Measurements from ENCODE around the gene FKBP2.
A peak's percentile ranks its signal among the peaks of the same experiment; 100 is the strongest.

FKBP2 gene

DNA sequence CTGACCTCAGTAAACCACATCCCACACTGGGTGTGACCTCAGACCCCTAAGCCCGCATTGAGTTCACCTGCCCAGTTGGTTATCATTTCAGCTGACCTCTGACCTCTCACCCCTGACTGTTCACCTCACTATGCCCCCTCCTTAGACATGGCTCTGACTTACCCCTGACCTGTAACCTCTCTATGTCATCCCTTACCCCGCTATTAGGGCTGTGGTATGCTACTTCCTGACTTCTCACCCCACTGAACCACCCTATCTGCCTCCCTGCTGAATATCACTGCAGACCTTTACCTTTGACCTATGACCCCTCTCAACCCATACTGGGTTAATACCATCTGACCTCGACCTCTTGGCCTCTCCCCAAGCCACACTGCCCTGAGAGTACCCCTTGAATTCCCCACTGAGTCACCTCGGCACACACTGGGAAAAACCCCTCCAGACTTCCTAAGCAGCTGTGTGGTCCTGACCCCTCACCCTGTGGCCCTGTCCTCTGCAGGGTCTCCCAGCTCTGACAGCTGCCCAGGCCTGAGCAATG, 18.7 kb downstream of the FKBP2 start:
- Histone ChIP-seq H3K9me3 (ENCODE audit: control insufficient read depth, insufficient read depth, low read depth, low read length) (no peaks in the 10 kb centered on the region), H3K4me1 (ENCODE audit: control insufficient read depth, insufficient read depth, low read length) (no peaks in the 10 kb centered on the region; the same call in 1 of the 2 replicates), H3K36me3 (ENCODE audit: control insufficient read depth in 2 of 2, insufficient read depth in 1 of 2, low read length in 2 of 2) (peaks cover 0 to 83% of the 10 kb centered on the region in 2 experiments; a peak in 2 of 3 replicates), H3K27ac (ENCODE audit: extremely low read depth, low read depth, low read length) (no peak overlapping the region), H3K4me3 (ENCODE audit: low read depth, low read length) (no peak overlapping the region)
- TF ChIP-seq ZNF596 (tag by site-specific recombination; IDR thresholded peaks at IDR 0.05), result no peak
- peak; percentile 96 for TF ChIP-seq BCL11A (tag by site-specific recombination; IDR thresholded peaks at IDR 0.05; ENCODE audit: low read depth)
- TF ChIP-seq, protein P1, sequence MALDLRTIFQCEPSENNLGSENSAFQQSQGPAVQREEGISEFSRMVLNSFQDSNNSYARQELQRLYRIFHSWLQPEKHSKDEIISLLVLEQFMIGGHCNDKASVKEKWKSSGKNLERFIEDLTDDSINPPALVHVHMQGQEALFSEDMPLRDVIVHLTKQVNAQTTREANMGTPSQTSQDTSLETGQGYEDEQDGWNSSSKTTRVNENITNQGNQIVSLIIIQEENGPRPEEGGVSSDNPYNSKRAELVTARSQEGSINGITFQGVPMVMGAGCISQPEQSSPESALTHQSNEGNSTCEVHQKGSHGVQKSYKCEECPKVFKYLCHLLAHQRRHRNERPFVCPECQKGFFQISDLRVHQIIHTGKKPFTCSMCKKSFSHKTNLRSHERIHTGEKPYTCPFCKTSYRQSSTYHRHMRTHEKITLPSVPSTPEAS (tag by site-specific recombination; IDR thresholded peaks at IDR 0.05), result no peak
- TF ChIP-seq, protein P2, sequence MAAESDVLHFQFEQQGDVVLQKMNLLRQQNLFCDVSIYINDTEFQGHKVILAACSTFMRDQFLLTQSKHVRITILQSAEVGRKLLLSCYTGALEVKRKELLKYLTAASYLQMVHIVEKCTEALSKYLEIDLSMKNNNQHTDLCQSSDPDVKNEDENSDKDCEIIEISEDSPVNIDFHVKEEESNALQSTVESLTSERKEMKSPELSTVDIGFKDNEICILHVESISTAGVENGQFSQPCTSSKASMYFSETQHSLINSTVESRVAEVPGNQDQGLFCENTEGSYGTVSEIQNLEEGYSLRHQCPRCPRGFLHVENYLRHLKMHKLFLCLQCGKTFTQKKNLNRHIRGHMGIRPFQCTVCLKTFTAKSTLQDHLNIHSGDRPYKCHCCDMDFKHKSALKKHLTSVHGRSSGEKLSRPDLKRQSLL (tag by site-specific recombination; IDR thresholded peaks at IDR 0.05), result no peak
- TF ChIP-seq OVOL3 (tag by site-specific recombination; IDR thresholded peaks at IDR 0.05), result no peak
- TF ChIP-seq, protein P3, sequence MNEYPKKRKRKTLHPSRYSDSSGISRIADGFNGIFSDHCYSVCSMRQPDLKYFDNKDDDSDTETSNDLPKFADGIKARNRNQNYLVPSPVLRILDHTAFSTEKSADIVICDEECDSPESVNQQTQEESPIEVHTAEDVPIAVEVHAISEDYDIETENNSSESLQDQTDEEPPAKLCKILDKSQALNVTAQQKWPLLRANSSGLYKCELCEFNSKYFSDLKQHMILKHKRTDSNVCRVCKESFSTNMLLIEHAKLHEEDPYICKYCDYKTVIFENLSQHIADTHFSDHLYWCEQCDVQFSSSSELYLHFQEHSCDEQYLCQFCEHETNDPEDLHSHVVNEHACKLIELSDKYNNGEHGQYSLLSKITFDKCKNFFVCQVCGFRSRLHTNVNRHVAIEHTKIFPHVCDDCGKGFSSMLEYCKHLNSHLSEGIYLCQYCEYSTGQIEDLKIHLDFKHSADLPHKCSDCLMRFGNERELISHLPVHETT (tag by site-specific recombination; IDR thresholded peaks at IDR 0.05), result no peak
- peak; percentile 99 for TF ChIP-seq BCL11B (tag by site-specific recombination; IDR thresholded peaks at IDR 0.05; ENCODE audit: low read depth)
- TF ChIP-seq, protein P4, sequence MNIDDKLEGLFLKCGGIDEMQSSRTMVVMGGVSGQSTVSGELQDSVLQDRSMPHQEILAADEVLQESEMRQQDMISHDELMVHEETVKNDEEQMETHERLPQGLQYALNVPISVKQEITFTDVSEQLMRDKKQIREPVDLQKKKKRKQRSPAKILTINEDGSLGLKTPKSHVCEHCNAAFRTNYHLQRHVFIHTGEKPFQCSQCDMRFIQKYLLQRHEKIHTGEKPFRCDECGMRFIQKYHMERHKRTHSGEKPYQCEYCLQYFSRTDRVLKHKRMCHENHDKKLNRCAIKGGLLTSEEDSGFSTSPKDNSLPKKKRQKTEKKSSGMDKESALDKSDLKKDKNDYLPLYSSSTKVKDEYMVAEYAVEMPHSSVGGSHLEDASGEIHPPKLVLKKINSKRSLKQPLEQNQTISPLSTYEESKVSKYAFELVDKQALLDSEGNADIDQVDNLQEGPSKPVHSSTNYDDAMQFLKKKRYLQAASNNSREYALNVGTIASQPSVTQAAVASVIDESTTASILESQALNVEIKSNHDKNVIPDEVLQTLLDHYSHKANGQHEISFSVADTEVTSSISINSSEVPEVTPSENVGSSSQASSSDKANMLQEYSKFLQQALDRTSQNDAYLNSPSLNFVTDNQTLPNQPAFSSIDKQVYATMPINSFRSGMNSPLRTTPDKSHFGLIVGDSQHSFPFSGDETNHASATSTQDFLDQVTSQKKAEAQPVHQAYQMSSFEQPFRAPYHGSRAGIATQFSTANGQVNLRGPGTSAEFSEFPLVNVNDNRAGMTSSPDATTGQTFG (tag by site-specific recombination; IDR thresholded peaks at IDR 0.05; ENCODE audit: borderline replicate concordance), result no peak
- no peak for TF ChIP-seq ZNF510 (tag by site-specific recombination; IDR thresholded peaks at IDR 0.05; ENCODE audit: insufficient replicate concordance)
- TF ChIP-seq, protein P5, sequence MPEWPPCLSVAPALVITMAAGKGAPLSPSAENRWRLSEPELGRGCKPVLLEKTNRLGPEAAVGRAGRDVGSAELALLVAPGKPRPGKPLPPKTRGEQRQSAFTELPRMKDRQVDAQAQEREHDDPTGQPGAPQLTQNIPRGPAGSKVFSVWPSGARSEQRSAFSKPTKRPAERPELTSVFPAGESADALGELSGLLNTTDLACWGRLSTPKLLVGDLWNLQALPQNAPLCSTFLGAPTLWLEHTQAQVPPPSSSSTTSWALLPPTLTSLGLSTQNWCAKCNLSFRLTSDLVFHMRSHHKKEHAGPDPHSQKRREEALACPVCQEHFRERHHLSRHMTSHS (tag by site-specific recombination; IDR thresholded peaks at IDR 0.05), result no peak
- TF ChIP-seq GLI2 (tag by site-specific recombination; IDR thresholded peaks at IDR 0.05; ENCODE audit: borderline replicate concordance, low read depth), result no peak
- TF ChIP-seq ZNF529 (tag by site-specific recombination; IDR thresholded peaks at IDR 0.05; ENCODE audit: insufficient replicate concordance), result no peak
- TF ChIP-seq ZNF701 (tag by site-specific recombination; IDR thresholded peaks at IDR 0.05), result no peak
- TF ChIP-seq ZEB2 (tag by site-specific recombination; IDR thresholded peaks at IDR 0.05), result 0 out of 2 replicates have a peak, but pooled peaks have one; percentile 20
- ChIA-PET CTCF (interaction anchor here (0.7 kb wide), 1 partner anchor 1352 kb away, joined by 5 read pairs; no protein-coding TSS in a partner anchor), POLR2A (no interaction called here)

DNA sequence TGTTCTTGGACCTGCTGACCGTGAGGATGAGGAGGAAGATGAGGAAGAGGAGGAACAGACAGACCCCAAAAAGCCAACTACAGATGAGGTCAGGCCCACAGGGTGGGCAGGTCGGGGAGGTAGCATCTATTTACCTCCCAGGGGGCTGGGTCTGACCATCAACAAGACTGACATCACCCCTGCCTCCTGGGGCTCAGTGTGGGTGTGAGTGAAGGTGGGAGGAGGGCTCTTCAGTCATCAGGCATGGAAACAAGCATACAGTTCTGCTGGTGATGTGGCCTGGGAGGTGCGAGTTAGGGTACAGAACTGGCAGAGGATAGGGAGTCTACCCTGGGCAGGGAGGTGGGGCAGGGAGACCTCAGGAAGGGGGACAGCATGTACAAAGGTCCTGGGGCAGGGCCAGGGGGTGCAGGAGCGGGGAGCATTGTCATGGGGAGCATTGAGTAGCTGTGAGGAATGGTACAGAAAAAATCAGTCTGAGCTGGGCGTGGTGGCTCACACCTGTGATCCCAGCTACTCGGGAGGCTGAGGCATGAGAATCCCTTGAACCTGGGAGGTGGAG, 19.3 kb downstream of the FKBP2 start:
- H3K4me1 ChIP-seq (ENCODE audit: control insufficient read depth, insufficient read depth, low read length), result no peaks in the 10 kb centered on the region; the same call in 1 of the 2 replicates
- CTCF ChIA-PET, result no interaction called here
- no peak overlapping the region for H3K27ac ChIP-seq (ENCODE audit: extremely low read depth, low read depth, low read length)
- H3K4me3 ChIP-seq (ENCODE audit: low read depth, low read length), result no peak overlapping the region
- TF ChIP-seq ZFHX2 (tag by site-specific recombination; conservative IDR thresholded peaks at IDR 0.05) (peak; percentile 93), EGR2 (tag by site-specific recombination; IDR thresholded peaks at IDR 0.05; ENCODE audit: low read depth) (peak; percentile 84), ZIC2 (tag by site-specific recombination; IDR thresholded peaks at IDR 0.05) (peak; percentile 62), ZNF292 (tag by site-specific recombination; IDR thresholded peaks at IDR 0.05; ENCODE audit: borderline replicate concordance, low read depth) (no peak), ZNF623 (tag by site-specific recombination; IDR thresholded peaks at IDR 0.05) (peak; percentile 98), GLIS1 (tag by site-specific recombination; IDR thresholded peaks at IDR 0.05) (peak; percentile 96), ZBTB1 (tag by site-specific recombination; IDR thresholded peaks at IDR 0.05) (no peak), ZNF354C (tag by site-specific recombination; IDR thresholded peaks at IDR 0.05; ENCODE audit: borderline replicate concordance, low read depth) (no peak)
- TF ChIP-seq, protein P6, sequence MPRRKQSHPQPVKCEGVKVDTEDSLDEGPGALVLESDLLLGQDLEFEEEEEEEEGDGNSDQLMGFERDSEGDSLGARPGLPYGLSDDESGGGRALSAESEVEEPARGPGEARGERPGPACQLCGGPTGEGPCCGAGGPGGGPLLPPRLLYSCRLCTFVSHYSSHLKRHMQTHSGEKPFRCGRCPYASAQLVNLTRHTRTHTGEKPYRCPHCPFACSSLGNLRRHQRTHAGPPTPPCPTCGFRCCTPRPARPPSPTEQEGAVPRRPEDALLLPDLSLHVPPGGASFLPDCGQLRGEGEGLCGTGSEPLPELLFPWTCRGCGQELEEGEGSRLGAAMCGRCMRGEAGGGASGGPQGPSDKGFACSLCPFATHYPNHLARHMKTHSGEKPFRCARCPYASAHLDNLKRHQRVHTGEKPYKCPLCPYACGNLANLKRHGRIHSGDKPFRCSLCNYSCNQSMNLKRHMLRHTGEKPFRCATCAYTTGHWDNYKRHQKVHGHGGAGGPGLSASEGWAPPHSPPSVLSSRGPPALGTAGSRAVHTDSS (tag by site-specific recombination; IDR thresholded peaks at IDR 0.05), result peak; percentile 81
- POLR2A ChIA-PET, result interaction anchor here (0.7 to 0.9 kb wide), 2 partner anchors 8 to 75 kb away, joined by 3 read pairs; no protein-coding TSS in a partner anchor
- H3K36me3 ChIP-seq (ENCODE audit: control insufficient read depth in 2 of 2, insufficient read depth in 1 of 2, low read length in 2 of 2), result peaks cover 0 to 79% of the 10 kb centered on the region in 2 experiments; a peak in 2 of 3 replicates
- H3K9me3 ChIP-seq (ENCODE audit: control insufficient read depth, insufficient read depth, low read depth, low read length), result no peaks in the 10 kb centered on the region
